Urothelium cell line (cell line): ENCODE measurements around the gene ZNF200.

Source experiments
- DNase-seq: peaks from one replicate; pipeline ENCODE4 v3.0.0; 2011; ENCODE audit warnings: low spot score, mixed read lengths
- FAIRE-seq: peaks from 2 replicates; lab custom pipeline; 2011; peaks lifted over from hg19 to GRCh38; lab: Jason Lieb, UNC

The ZNF200 gene

GRCh38 chr16:3180445-3180878, 54.5 kb downstream of the ZNF200 start:
- DNase-seq (no peak), FAIRE-seq (no peak)

- DNase-seq (no peak), FAIRE-seq (no peak)
Observed at GRCh38 chr16:3179651-3180050, 55.3 kb downstream of the ZNF200 start.

- DNase-seq (no peak), FAIRE-seq (no peak)
Observed at GRCh38 chr16:3175157-3176093, 59.5 kb downstream of the ZNF200 start.

- FAIRE-seq (no peak), DNase-seq (no peak)
Observed at GRCh38 chr16:3174618-3175148, 60.3 kb downstream of the ZNF200 start.

- no peak for FAIRE-seq
Observed at GRCh38 chr16:3173892-3174617, 60.9 kb downstream of the ZNF200 start.

More at GRCh38 chr16:3173892-3174617, 60.9 kb downstream of the ZNF200 start:
- peak; percentile 75 for DNase-seq
